K562 (cell line): ENCODE data around the gene ZSCAN22. TPM values are rescaled to one million over a fixed set of nuclear protein-coding genes. Genes with fewer than 3 reads are reported as not detected.
A peak's percentile ranks its signal among the peaks of the same experiment; 100 is the strongest.

Source experiments
- AFF1 ChIP-seq, 2 experiments: fragments of 450-650 bp; IDR thresholded peaks; 2 replicates each; pipeline ENCODE4 v1.6.1; 2018; ENCODE audit warnings: mild to moderate bottlenecking in 2 of 2, low read depth in 1 of 2; ENCODE audit not compliant: partially characterized antibody in 2 of 2
- BHLHE40 ChIP-seq: IDR thresholded peaks from 2 replicates; pipeline ENCODE4 v1.6.1; 2011; ENCODE audit warnings: low read length, improper control_type of control experiment
- BRCA1 ChIP-seq, 2 experiments: fragments of 450-650 bp in 1 of 2; sonication (generic) in 1 of 2; formaldehyde crosslinking in 1 of 2; IDR thresholded peaks; 2 replicates each; pipeline versions ENCODE4 v1.5.0 to v1.6.1; 2017 to 2020; ENCODE audit warnings: mild to moderate bottlenecking in 1 of 2, missing genetic modification reagents in 1 of 2
- CBFA2T3 ChIP-seq: fragments of 450-650 bp; IDR thresholded peaks from 2 replicates; pipeline ENCODE4 v1.6.1; 2017
- CEBPB ChIP-seq: fragments of 450-650 bp; IDR thresholded peaks from 2 replicates; pipeline ENCODE4 v1.6.1; 2016; ENCODE audit warnings: missing genetic modification characterization, missing compliant biosample characterization
- CREBBP ChIP-seq: IDR thresholded peaks from one replicate; pipeline ENCODE4 v1.6.1; 2012; ENCODE audit warnings: low read depth, mild to moderate bottlenecking, control low read depth, inconsistent platforms, low read length
- ELF1 ChIP-seq: fragments of 200-800 bp; sonication (Bioruptor generic); IDR thresholded peaks from 2 replicates; pipeline ENCODE4 v1.6.1; 2016; ENCODE audit warnings: missing genetic modification characterization, missing compliant biosample characterization
- IFI16 ChIP-seq: fragments of 250-450 bp; sonication (Bioruptor Pico); IDR thresholded peaks from 2 replicates; pipeline ENCODE4 v2.1.2; 2022; ENCODE audit warnings: mild to moderate bottlenecking, inconsistent platforms
- MAFG ChIP-seq: fragments of 450-650 bp; conservative IDR thresholded peaks from 2 replicates; pipeline ENCODE4 v1.6.1; 2016; ENCODE audit warnings: missing genetic modification characterization, missing compliant biosample characterization
- NONO ChIP-seq, 2 experiments: fragments of 200-400 bp in 1 of 2; fragments of 450-650 bp in 1 of 2; formaldehyde crosslinking in 1 of 2; IDR thresholded peaks; 2 replicates each; pipeline ENCODE4 v1.6.1; 2017; ENCODE audit warnings: low read depth in 2 of 2, mild to moderate bottlenecking in 2 of 2, moderate library complexity in 2 of 2, low read length in 1 of 2
- NR2C2 ChIP-seq, 2 experiments: fragments of 200-800 bp in 1 of 2; sonication (Bioruptor generic) in 1 of 2; sonication (generic) in 1 of 2; formaldehyde crosslinking in 1 of 2; IDR thresholded peaks; 2 replicates each; pipeline versions ENCODE4 v1.6.1 to v1.8.0; 2016 to 2022; ENCODE audit warnings: mild to moderate bottlenecking in 1 of 2, missing compliant biosample characterization in 1 of 2, missing genetic modification characterization in 1 of 2, missing genetic modification reagents in 1 of 2
- PHB2 ChIP-seq: fragments of 450-650 bp; IDR thresholded peaks from 2 replicates; pipeline ENCODE4 v1.6.1; 2017; ENCODE audit warnings: low read depth
- RB1 ChIP-seq: fragments of 450-650 bp; IDR thresholded peaks from 2 replicates; pipeline ENCODE4 v1.6.1; 2017; ENCODE audit warnings: low read depth, mild to moderate bottlenecking
- RHOXF2B ChIP-seq: fragments of 250-450 bp; sonication (Bioruptor Pico); conservative IDR thresholded peaks from 2 replicates; pipeline ENCODE4 v1.5.1; 2021
- U2AF1 ChIP-seq: fragments of 200-400 bp; formaldehyde crosslinking; optimal IDR thresholded peaks from 2 replicates; pipeline ENCODE3; 2017; ENCODE audit warnings: mild to moderate bottlenecking, low read depth, low read length, moderate library complexity
- ZC3H8 ChIP-seq: fragments of 450-650 bp; IDR thresholded peaks from 2 replicates; pipeline ENCODE4 v1.6.1; 2017
- ZNF408 ChIP-seq: fragments of 250-450 bp; sonication (Bioruptor Pico); IDR thresholded peaks from 2 replicates; pipeline ENCODE4 v1.4.0; 2020; ENCODE audit warnings: low read depth, mild to moderate bottlenecking, moderate library complexity
- ZNF717 ChIP-seq: fragments of 250-450 bp; sonication (Bioruptor Pico); IDR thresholded peaks from 2 replicates; pipeline ENCODE4 v1.5.0; 2021
- ZNF830 ChIP-seq: fragments of 250-450 bp; sonication (Bioruptor Pico); IDR thresholded peaks from 2 replicates; pipeline ENCODE4 v1.5.0; 2021; ENCODE audit warnings: mild to moderate bottlenecking
- polyA plus RNA-seq, 8 experiments: library from polyadenylated mRNA; depleted of rRNA in 4 of 8; stranded (reverse) in 5 of 8; unstranded in 3 of 8; fragments of >200 nt; fragmentation: Nextera tagmentation in 2 of 8; fragmentation: Illumina TruSeq in 1 of 8; extraction: Ambion mirVana in 2 of 8; extraction: Trizol in 1 of 8; gene quantifications; 2 replicates each; pipeline versions ENCODE4 v1.2.1 to v1.2.3, GENCODE V29; 2011 to 2014; ENCODE audit warnings: inconsistent platforms in 1 of 8, missing spikeins in 1 of 8
- total RNA-seq, 7 experiments: library from RNA; depleted of rRNA in 6 of 7; stranded (reverse); fragments of >200 nt in 6 of 7; fragmentation: Illumina TruSeq in 2 of 7; extraction: Trizol in 2 of 7; gene quantifications; 2 replicates each; pipeline versions ENCODE4 v1.2.1 to v1.2.3, GENCODE V29; 2011 to 2021; ENCODE audit warnings: low replicate concordance in 1 of 7
- TF ChIP-seq, protein P1 (sequence below), 2 experiments: fragments of 200-800 bp in 1 of 2; sonication (Bioruptor generic) in 1 of 2; sonication (generic) in 1 of 2; formaldehyde crosslinking in 1 of 2; IDR thresholded peaks in 1 of 2; conservative IDR thresholded peaks in 1 of 2; 2 replicates each; pipeline versions ENCODE4 v1.5.0 to v1.6.1; 2016 to 2020; ENCODE audit warnings: missing compliant biosample characterization in 1 of 2, missing genetic modification characterization in 1 of 2, missing genetic modification reagents in 1 of 2
- TF ChIP-seq, protein P2 (sequence below): sonication (generic); formaldehyde crosslinking; IDR thresholded peaks from 2 replicates; pipeline ENCODE4 v1.8.1; 2022; ENCODE audit warnings: missing genetic modification reagents

Gene ZSCAN22
- total and polyA plus RNA-seq, 9 of the 15 experiments (the other 6 are each of a cell fraction or from before 2014, with no cell fraction given) = 0.98 to 5.3 (median 3.0) TPM

DNA sequence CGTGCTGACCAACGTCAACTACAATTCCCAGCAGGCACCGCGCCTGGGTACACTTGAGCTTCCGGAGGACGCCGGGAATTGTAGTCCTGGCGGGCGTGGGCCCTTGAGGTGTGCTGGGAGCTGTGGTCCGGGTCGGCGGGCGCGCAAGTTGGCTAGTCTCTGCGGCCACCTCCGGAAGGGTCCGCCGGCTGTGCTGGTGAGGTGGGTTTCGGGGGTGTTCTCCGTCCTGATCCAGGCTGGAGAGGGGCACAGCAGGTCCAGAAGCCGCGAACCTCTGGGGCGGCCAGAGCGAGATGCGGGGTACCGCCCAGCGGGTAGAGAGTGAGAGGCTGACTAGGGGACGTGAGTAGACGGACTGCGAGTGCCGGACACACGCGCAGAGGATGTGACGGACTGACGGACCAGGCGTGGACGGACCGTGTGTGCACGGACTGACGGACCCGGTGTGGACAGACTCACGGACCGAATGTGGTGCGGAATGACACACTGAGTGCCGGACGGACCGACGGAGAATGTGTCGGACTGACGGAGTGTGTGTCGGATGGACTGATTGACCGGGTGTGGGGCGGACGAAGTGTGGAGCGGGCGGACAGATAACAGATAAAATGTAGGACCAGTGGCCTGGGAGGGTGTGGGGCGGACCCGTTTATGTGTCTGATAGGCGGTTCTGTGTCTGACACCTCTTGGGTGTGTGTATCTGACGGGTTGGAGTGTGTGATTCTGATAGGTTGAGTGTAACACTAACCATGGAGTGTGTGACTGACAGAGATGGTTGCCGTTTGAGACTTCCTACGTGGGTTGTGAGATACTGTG, at the start of gene ZSCAN22 (continued):
- TF ChIP-seq AFF1 (IDR thresholded peaks at IDR 0.05; ENCODE audit: low read depth in 1 of 2, partially characterized antibody in 2 of 2) (peak; percentile 76 to 98), NONO (IDR thresholded peaks at IDR 0.05; ENCODE audit: low read depth in 2 of 2, low read length in 1 of 2) (0 out of 4 replicates have a peak, but pooled peaks of 1 of the 2 experiments have one; percentile 13), ZNF408 (CRISPR knock-in tag) (no peak), MAFG (tag) (no peak), BHLHE40 (peak; percentile 77), IFI16 (CRISPR knock-in tag) (no peak), RB1 (peak; percentile 75), PHB2 (no peak), RHOXF2B (CRISPR knock-in tag) (no peak), ZC3H8 (peak; percentile 84; the same call in 1 of the 2 replicates), CEBPB (tag) (no peak), ELF1 (tag) (peak; percentile 84), CBFA2T3 (peak; percentile 61), U2AF1 (no peak), BRCA1 (IDR thresholded peaks at IDR 0.05) (no peak), BRCA1 (CRISPR knock-in tag; IDR thresholded peaks at IDR 0.05) (no peak), CREBBP (no peak), NR2C2 (CRISPR knock-in tag; IDR thresholded peaks at IDR 0.05) (peak; percentile 82), NR2C2 (tag; IDR thresholded peaks at IDR 0.05) (peak; percentile 93), ZNF717 (CRISPR knock-in tag) (no peak), ZNF830 (no peak)
- TF ChIP-seq, protein P1, sequence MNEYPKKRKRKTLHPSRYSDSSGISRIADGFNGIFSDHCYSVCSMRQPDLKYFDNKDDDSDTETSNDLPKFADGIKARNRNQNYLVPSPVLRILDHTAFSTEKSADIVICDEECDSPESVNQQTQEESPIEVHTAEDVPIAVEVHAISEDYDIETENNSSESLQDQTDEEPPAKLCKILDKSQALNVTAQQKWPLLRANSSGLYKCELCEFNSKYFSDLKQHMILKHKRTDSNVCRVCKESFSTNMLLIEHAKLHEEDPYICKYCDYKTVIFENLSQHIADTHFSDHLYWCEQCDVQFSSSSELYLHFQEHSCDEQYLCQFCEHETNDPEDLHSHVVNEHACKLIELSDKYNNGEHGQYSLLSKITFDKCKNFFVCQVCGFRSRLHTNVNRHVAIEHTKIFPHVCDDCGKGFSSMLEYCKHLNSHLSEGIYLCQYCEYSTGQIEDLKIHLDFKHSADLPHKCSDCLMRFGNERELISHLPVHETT (CRISPR knock-in tag; conservative IDR thresholded peaks at IDR 0.05 in 1 of 2, IDR thresholded peaks at IDR 0.05 in 1 of 2) = peak in 1 of 2 experiments; percentile 94; a peak in 2 of 4 replicates
- TF ChIP-seq, protein P2, sequence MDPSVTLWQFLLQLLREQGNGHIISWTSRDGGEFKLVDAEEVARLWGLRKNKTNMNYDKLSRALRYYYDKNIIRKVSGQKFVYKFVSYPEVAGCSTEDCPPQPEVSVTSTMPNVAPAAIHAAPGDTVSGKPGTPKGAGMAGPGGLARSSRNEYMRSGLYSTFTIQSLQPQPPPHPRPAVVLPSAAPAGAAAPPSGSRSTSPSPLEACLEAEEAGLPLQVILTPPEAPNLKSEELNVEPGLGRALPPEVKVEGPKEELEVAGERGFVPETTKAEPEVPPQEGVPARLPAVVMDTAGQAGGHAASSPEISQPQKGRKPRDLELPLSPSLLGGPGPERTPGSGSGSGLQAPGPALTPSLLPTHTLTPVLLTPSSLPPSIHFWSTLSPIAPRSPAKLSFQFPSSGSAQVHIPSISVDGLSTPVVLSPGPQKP (CRISPR knock-in tag) = no peak
